CD4-positive, alpha-beta T cell (primary cell): ENCODE data around the gene VEPH1. TPM values are rescaled to one million over a fixed set of nuclear protein-coding genes. Genes with fewer than 3 reads are reported as not detected.

Experiments
- ATAC-seq: fragments of 200-7000 bp; cut with Tn5 transposase; one replicate; pipeline ENCODE4 v1.10.0; 2022; ENCODE audit warnings: mild to moderate bottlenecking; ENCODE audit not compliant: poor library complexity
- CTCF ChIA-PET: fragments of 350-600 bp; sonication (Branson Sonifier 250); formaldehyde crosslinking; loops from one replicate; lab custom pipeline; 2021; ENCODE audit warnings: antibody characterized with exemption, inconsistent platforms; lab: Charles Lee
- POLR2A ChIA-PET: fragments of 350-600 bp; sonication (Branson Sonifier 250); formaldehyde crosslinking; loops from one replicate; lab custom pipeline; 2021; ENCODE audit warnings: antibody characterized with exemption, inconsistent platforms; lab: Charles Lee
- DNase-seq, 14 experiments: peaks; one replicate each; pipeline ENCODE4 v3.0.0-alpha.2; 2013 to 2020; ENCODE audit warnings: mixed read lengths in 2 of 14
- H3K27ac ChIP-seq, 2 donors: one replicate each; pipeline versions ENCODE4 v1.5.1 to v1.7.0; 2013; ENCODE audit warnings: low read length in 2 of 2, low read depth in 1 of 2, mild to moderate bottlenecking in 1 of 2
- H3K27me3 ChIP-seq, 2 experiments: 1 replicate in 1 of 2; 2 replicates in 1 of 2; pipeline versions ENCODE4 v1.6.1 to v1.7.0; 2013; ENCODE audit warnings: low read length in 2 of 2, control low read depth in 1 of 2, mild to moderate bottlenecking in 1 of 2, moderate library complexity in 1 of 2; ENCODE audit not compliant: insufficient read depth in 2 of 2, control insufficient read depth in 1 of 2
- H3K36me3 ChIP-seq: one replicate; pipeline ENCODE4 v1.6.1; 2013; ENCODE audit warnings: low read length, control low read depth; ENCODE audit not compliant: insufficient read depth
- H3K4me1 ChIP-seq: one replicate; pipeline ENCODE4 v1.6.1; 2013; ENCODE audit warnings: low read length, control low read depth; ENCODE audit not compliant: insufficient read depth
- H3K4me3 ChIP-seq: one replicate; pipeline ENCODE4 v1.5.1; 2013; ENCODE audit warnings: mild to moderate bottlenecking, low read length, moderate library complexity
- H3K9me3 ChIP-seq, 2 experiments: 1 replicate in 1 of 2; 2 replicates in 1 of 2; pipeline versions ENCODE4 v1.6.1 to v1.7.0; 2013; ENCODE audit warnings: low read length in 2 of 2, mild to moderate bottlenecking in 2 of 2, control low read depth in 1 of 2, moderate library complexity in 1 of 2; ENCODE audit not compliant: control insufficient read depth in 1 of 2, insufficient read depth in 1 of 2
- H3K27ac Mint-ChIP-seq: one replicate; pipeline ENCODE4 v1.8.0; 2020; ENCODE audit warnings: mixed read lengths
- H3K27me3 Mint-ChIP-seq: one replicate; pipeline ENCODE4 v1.8.0; 2021; ENCODE audit warnings: mixed read lengths
- H3K36me3 Mint-ChIP-seq: one replicate; pipeline ENCODE4 v1.8.0; 2021; ENCODE audit warnings: low read depth, mixed read lengths
- H3K4me1 Mint-ChIP-seq: one replicate; pipeline ENCODE4 v1.8.0; 2021; ENCODE audit warnings: low read depth, mixed read lengths
- H3K4me3 Mint-ChIP-seq: one replicate; pipeline ENCODE4 v1.8.0; 2020; ENCODE audit warnings: mild to moderate bottlenecking, mixed read lengths
- H3K9me3 Mint-ChIP-seq: one replicate; pipeline ENCODE4 v1.8.0; 2020; ENCODE audit warnings: mixed read lengths
- intact Hi-C, 2 experiments: fragments of 100-400 bp; cut with DNase I in 1 of 2; cut with micrococcal nuclease in 1 of 2; formaldehyde crosslinking; loops; one replicate each; pipeline versions ENCODE4 v1.15.1 to v1.9.0; 2023 to 2025; cut with DNase I, micrococcal nuclease
- total RNA-seq, 174 experiments: library from RNA in 2 of 174; stranded (reverse) in 2 of 174; gene quantifications; one replicate each; pipeline ENCODE4 v1.2.3 and lab custom pipeline; 2021 to 2026
- TF ChIP-seq, protein P1 (sequence below): fragments of 200-600 bp; IDR thresholded peaks from one replicate; pipeline ENCODE4 v1.8.0; 2022; ENCODE audit warnings: antibody characterized with exemption, mild to moderate bottlenecking

VEPH1 gene
- total RNA-seq, 2 experiments from 2014 or later = not detected

GRCh38 chr3:157220883-157221282 lies 282.3 kb downstream of the VEPH1 start:
- Mint-ChIP-seq H3K27me3 (no peaks in the 10 kb centered on the region), H3K36me3 (no peaks in the 10 kb centered on the region), H3K4me1 (no peaks in the 10 kb centered on the region), H3K4me3 (no peak overlapping the region), H3K9me3 (no peaks in the 10 kb centered on the region), H3K27ac (no peak overlapping the region)
- ATAC-seq (no peak), DNase-seq (no peak)
- POLR2A ChIA-PET = no interaction called here
- no peak overlapping the region for H3K4me3 ChIP-seq
- no peaks in the 10 kb centered on the region for H3K27me3 ChIP-seq
- CTCF ChIA-PET = no interaction called here
- H3K36me3 ChIP-seq = no peaks in the 10 kb centered on the region
- TF ChIP-seq, protein P1, sequence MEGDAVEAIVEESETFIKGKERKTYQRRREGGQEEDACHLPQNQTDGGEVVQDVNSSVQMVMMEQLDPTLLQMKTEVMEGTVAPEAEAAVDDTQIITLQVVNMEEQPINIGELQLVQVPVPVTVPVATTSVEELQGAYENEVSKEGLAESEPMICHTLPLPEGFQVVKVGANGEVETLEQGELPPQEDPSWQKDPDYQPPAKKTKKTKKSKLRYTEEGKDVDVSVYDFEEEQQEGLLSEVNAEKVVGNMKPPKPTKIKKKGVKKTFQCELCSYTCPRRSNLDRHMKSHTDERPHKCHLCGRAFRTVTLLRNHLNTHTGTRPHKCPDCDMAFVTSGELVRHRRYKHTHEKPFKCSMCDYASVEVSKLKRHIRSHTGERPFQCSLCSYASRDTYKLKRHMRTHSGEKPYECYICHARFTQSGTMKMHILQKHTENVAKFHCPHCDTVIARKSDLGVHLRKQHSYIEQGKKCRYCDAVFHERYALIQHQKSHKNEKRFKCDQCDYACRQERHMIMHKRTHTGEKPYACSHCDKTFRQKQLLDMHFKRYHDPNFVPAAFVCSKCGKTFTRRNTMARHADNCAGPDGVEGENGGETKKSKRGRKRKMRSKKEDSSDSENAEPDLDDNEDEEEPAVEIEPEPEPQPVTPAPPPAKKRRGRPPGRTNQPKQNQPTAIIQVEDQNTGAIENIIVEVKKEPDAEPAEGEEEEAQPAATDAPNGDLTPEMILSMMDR = no peak
- H3K4me1 ChIP-seq = no peaks in the 10 kb centered on the region
- no peak overlapping the region for H3K27ac ChIP-seq
- no peaks in the 10 kb centered on the region for H3K9me3 ChIP-seq
- intact Hi-C loops = no loop called here

DNA sequence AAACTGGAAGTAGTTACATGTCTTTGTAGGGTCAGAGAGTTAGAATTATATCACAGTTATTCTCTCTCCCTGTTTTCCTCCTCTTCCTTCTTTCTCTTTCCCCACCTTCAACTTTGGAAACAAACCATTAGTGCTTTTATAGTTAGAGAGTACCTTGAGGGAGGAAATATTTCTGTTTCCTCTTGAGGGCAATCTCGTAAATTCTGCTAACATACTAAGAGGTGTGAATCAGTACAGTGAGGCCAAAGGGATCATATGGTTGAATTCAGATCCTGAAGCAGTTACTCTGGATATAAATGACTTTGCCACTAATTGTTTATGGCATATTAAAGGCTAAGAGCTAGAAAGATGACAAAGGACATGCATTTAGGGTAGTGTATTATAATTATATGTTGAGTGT lies 283.0 kb downstream of the VEPH1 start:
- ATAC-seq (no peak), DNase-seq (no peak)
- H3K4me1 ChIP-seq = no peaks in the 10 kb centered on the region
- Mint-ChIP-seq H3K27ac (no peak overlapping the region), H3K4me1 (no peaks in the 10 kb centered on the region), H3K4me3 (no peak overlapping the region), H3K36me3 (no peaks in the 10 kb centered on the region), H3K27me3 (no peaks in the 10 kb centered on the region), H3K9me3 (no peaks in the 10 kb centered on the region)
- TF ChIP-seq, protein P1 = no peak
- no peaks in the 10 kb centered on the region for H3K27me3 ChIP-seq
- ChIA-PET POLR2A (interaction anchor here (0.7 kb wide), 1 partner anchor 60 kb away, joined by 3 read pairs; no protein-coding TSS in a partner anchor), CTCF (no interaction called here)
- no peaks in the 10 kb centered on the region for H3K9me3 ChIP-seq
- H3K4me3 ChIP-seq = no peak overlapping the region
- no peak overlapping the region for H3K27ac ChIP-seq
- H3K36me3 ChIP-seq = no peaks in the 10 kb centered on the region
- intact Hi-C loops = no loop called here

DNA sequence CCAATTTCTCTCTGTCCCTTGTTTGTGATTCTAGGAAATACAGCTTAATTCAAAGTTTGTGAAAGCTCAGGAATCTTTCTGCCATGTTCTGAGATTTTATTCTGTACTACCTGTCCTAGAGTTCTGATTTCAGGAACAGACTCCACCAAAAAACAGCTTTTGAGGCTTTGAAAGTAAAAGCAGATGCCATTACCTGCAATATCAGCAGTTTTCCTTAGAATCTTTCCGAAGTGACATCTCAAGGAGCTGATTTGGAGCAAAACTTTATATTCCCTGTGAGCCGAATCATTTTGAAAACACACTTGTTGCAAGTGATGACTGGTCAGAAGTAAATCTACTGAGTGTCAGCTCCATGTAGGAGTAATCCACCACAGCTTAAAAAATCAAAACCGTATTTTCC lies 284.0 kb downstream of the VEPH1 start:
- no peaks in the 10 kb centered on the region for H3K4me1 ChIP-seq

More for the DNA sequence above, 284.0 kb downstream of the VEPH1 start:
- no peaks in the 10 kb centered on the region for H3K9me3 ChIP-seq
- Mint-ChIP-seq H3K4me3 (no peak overlapping the region), H3K27ac (no peak overlapping the region), H3K27me3 (no peaks in the 10 kb centered on the region), H3K4me1 (no peaks in the 10 kb centered on the region), H3K36me3 (no peaks in the 10 kb centered on the region), H3K9me3 (no peaks in the 10 kb centered on the region)
- no peak overlapping the region for H3K27ac ChIP-seq
- no peak overlapping the region for H3K4me3 ChIP-seq
- ChIA-PET CTCF (no interaction called here), POLR2A (no interaction called here)
- no peaks in the 10 kb centered on the region for H3K36me3 ChIP-seq
- no peaks in the 10 kb centered on the region for H3K27me3 ChIP-seq
- TF ChIP-seq, protein P1 = no peak
- ATAC-seq = no peak
- intact Hi-C loops = no loop called here
- no peak for DNase-seq

Other genes starting within 250 kb of the VEPH1 start
- gene PTX3, start 66.6 kb downstream of the VEPH1 start, total RNA-seq = under 1 TPM; 0.16 to 0.34 TPM